GM12878 (cell line): ENCODE results near the gene FBXO38. TPM values are rescaled to one million over a fixed set of nuclear protein-coding genes. Genes with fewer than 3 reads are reported as not detected.

Experiments
- BMI1 ChIP-seq: fragments of 450-650 bp; IDR thresholded peaks from 2 replicates; pipeline ENCODE4 v1.6.1; 2016; ENCODE audit warnings: mild to moderate bottlenecking, moderate library complexity, borderline replicate concordance
- CBFB ChIP-seq: IDR thresholded peaks from 2 replicates; pipeline ENCODE4 v1.6.1; 2016; ENCODE audit warnings: antibody characterized with exemption, low read depth
- CBX5 ChIP-seq: sonication (generic); IDR thresholded peaks from 2 replicates; pipeline ENCODE4 v1.6.1; 2016; ENCODE audit warnings: low read depth, moderate library complexity, mild to moderate bottlenecking, inconsistent platforms
- CHD1 ChIP-seq: IDR thresholded peaks from 2 replicates; pipeline ENCODE4 v1.6.1; 2012; ENCODE audit warnings: low read depth, low read length, improper control_type of control experiment
- GATAD2B ChIP-seq: fragments of 450-650 bp; conservative IDR thresholded peaks from 2 replicates; pipeline ENCODE4 v1.6.1; 2017; ENCODE audit warnings: low read depth, mild to moderate bottlenecking, moderate library complexity
- HDAC2 ChIP-seq: fragments of 200-600 bp; sonication (generic); IDR thresholded peaks from 2 replicates; pipeline ENCODE4 v1.6.1; 2017
- KDM1A ChIP-seq: fragments of 200-600 bp; sonication (generic); IDR thresholded peaks from 2 replicates; pipeline ENCODE4 v1.6.1; 2016; ENCODE audit warnings: borderline replicate concordance
- MEF2A ChIP-seq: IDR thresholded peaks from 2 replicates; pipeline ENCODE4 v1.6.1; 2011; ENCODE audit warnings: low read depth, mild to moderate bottlenecking, low read length, moderate library complexity; ENCODE audit not compliant: insufficient read depth
- NFIC ChIP-seq: IDR thresholded peaks from 2 replicates; pipeline ENCODE4 v1.6.1; 2012; ENCODE audit warnings: low read depth, mild to moderate bottlenecking, inconsistent platforms, low read length, moderate library complexity
- NR2F1 ChIP-seq: fragments of 450-650 bp; conservative IDR thresholded peaks from 2 replicates; pipeline ENCODE4 v1.6.1; 2017; ENCODE audit warnings: mild to moderate bottlenecking
- RELA ChIP-seq: fragments of 450-650 bp; IDR thresholded peaks from 2 replicates; pipeline ENCODE4 v1.8.0; 2014; ENCODE audit warnings: borderline replicate concordance; ENCODE audit not compliant: partially characterized antibody
- RFX5 ChIP-seq: IDR thresholded peaks from 2 replicates; pipeline ENCODE4 v1.6.1; 2011; ENCODE audit warnings: low read depth, low read length, improper control_type of control experiment
- SUPT20H ChIP-seq: IDR thresholded peaks from 2 replicates; pipeline ENCODE4 v1.6.1; 2011; ENCODE audit warnings: low read depth, mild to moderate bottlenecking, low read length, moderate library complexity, borderline replicate concordance; ENCODE audit not compliant: control insufficient read depth
- TARDBP ChIP-seq: IDR thresholded peaks from 2 replicates; pipeline ENCODE4 v1.6.1; 2016; ENCODE audit warnings: borderline replicate concordance
- ZNF384 ChIP-seq: IDR thresholded peaks from 2 replicates; pipeline ENCODE4 v1.6.1; 2012; ENCODE audit warnings: low read depth, mild to moderate bottlenecking, low read length, improper control_type of control experiment, borderline replicate concordance
- polyA plus RNA-seq, 11 experiments: library from polyadenylated mRNA; depleted of rRNA in 4 of 11; unstranded in 6 of 11; stranded (reverse) in 5 of 11; fragments of >200 nt; fragmentation: Nextera tagmentation in 4 of 11; fragmentation: Illumina TruSeq in 1 of 11; extraction: Ambion mirVana in 4 of 11; extraction: Trizol in 1 of 11; gene quantifications; 1 replicate in 1 of 11; 2 replicates in 10 of 11; pipeline versions ENCODE4 v1.2.1 to v1.2.3, GENCODE V29; 2011 to 2016; ENCODE audit warnings: inconsistent platforms in 2 of 11, missing spikeins in 2 of 11, low read depth in 1 of 11
- total RNA-seq, 4 experiments: library from RNA; depleted of rRNA in 3 of 4; stranded (reverse); fragments of >200 nt in 3 of 4; fragmentation: Illumina TruSeq in 1 of 4; extraction: Trizol in 1 of 4; gene quantifications; 2 replicates each; pipeline versions ENCODE4 v1.2.1 to v1.2.3, GENCODE V29; 2013 to 2021
- TF ChIP-seq, protein P1 (sequence below): fragments of 450-650 bp; IDR thresholded peaks from 2 replicates; pipeline ENCODE4 v1.6.1; 2017; ENCODE audit warnings: mild to moderate bottlenecking, low read depth, inconsistent platforms; ENCODE audit not compliant: poor library complexity, severe bottlenecking
- TF ChIP-seq, protein P2 (sequence below): fragments of 450-650 bp; conservative IDR thresholded peaks from 2 replicates; pipeline ENCODE4 v1.6.1; 2017; ENCODE audit warnings: mild to moderate bottlenecking, moderate library complexity
- TF ChIP-seq, protein P3 (sequence below), 3 experiments: IDR thresholded peaks in 2 of 3; conservative IDR thresholded peaks in 1 of 3; 2 replicates each; pipeline ENCODE4 v1.5.1; 2011; ENCODE audit warnings: low read depth in 3 of 3, low read length in 3 of 3, mild to moderate bottlenecking in 3 of 3, control low read depth in 2 of 3, moderate library complexity in 2 of 3, inconsistent platforms in 1 of 3, mixed read lengths in 1 of 3; ENCODE audit not compliant: control insufficient read depth in 2 of 3, insufficient read depth in 1 of 3; ENCODE audit errors: extremely low read depth in 1 of 3
- TF ChIP-seq, protein P4 (sequence below): fragments of 450-650 bp; IDR thresholded peaks from 2 replicates; pipeline ENCODE4 v1.6.1; 2017; ENCODE audit warnings: low read depth, mild to moderate bottlenecking, moderate library complexity
- TF ChIP-seq, protein P5 (sequence below): fragments of 450-650 bp; IDR thresholded peaks from 2 replicates; pipeline ENCODE4 v1.6.1; 2016; ENCODE audit warnings: mild to moderate bottlenecking

FBXO38 gene
- total and polyA plus RNA-seq, 10 of the 15 experiments (the other 5 are each of a cell fraction or from before 2014, with no cell fraction given): 9.1 to 44.6 (median 28.3) TPM

DNA sequence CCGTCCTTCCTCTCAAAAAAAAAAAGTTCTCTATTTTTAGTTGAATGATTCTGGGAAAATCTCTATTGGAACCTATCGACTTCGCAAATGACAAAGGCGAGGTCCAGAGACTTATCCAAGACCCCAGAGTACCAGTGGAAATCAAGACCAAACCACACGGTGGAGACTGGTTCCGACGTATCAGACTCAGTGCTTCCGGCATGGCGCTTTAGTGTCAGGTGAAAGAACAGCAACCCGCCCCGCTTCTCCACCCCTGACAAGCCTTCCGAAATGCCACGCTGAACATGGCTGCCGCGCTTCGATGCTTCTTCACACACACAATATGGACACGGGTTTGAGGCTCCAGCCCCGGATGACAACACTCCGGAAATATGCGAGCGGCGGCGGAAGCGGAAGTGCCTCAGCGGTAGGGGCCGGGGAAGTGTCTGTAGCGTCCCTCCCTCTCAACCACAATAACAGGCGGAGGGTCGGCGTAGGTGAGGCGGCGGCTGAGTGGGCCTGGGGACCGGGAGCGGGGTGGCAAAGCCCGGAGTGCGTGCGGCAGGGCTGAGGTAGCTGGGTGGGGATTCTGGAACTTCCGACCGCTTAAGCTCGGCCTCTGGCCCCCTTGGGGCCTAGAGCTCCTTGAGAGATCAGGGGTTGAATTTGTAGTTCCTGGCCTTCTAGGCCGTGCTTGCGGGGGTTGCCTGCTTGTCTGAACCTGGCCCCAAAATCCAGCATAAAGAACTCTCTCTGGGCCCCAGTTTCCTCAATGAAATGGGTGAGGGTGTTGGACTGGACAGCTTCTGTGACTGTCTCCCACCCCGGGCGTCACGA is at the start of gene FBXO38 (continued):
- TF ChIP-seq, protein P1, sequence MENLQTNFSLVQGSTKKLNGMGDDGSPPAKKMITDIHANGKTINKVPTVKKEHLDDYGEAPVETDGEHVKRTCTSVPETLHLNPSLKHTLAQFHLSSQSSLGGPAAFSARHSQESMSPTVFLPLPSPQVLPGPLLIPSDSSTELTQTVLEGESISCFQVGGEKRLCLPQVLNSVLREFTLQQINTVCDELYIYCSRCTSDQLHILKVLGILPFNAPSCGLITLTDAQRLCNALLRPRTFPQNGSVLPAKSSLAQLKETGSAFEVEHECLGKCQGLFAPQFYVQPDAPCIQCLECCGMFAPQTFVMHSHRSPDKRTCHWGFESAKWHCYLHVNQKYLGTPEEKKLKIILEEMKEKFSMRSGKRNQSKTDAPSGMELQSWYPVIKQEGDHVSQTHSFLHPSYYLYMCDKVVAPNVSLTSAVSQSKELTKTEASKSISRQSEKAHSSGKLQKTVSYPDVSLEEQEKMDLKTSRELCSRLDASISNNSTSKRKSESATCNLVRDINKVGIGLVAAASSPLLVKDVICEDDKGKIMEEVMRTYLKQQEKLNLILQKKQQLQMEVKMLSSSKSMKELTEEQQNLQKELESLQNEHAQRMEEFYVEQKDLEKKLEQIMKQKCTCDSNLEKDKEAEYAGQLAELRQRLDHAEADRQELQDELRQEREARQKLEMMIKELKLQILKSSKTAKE: no peak
- TF ChIP-seq NR2F1 (peak; percentile 50; the same call in 1 of the 2 replicates), RELA (peak; percentile 84), ZNF384 (no peak), KDM1A (no peak), HDAC2 (no peak), CBX5 (no peak; the same call in 1 of the 2 replicates), BMI1 (no peak), GATAD2B (peak; percentile 59; the same call in 1 of the 2 replicates), SUPT20H (no peak), NFIC (no peak), RFX5 (peak; percentile 11; the same call in 1 of the 2 replicates), MEF2A (peak; percentile 32; the same call in 1 of the 2 replicates), TARDBP (peak; percentile 77; the same call in 1 of the 2 replicates), CBFB (peak; percentile 86), CHD1 (no peak)
- TF ChIP-seq, protein P2, sequence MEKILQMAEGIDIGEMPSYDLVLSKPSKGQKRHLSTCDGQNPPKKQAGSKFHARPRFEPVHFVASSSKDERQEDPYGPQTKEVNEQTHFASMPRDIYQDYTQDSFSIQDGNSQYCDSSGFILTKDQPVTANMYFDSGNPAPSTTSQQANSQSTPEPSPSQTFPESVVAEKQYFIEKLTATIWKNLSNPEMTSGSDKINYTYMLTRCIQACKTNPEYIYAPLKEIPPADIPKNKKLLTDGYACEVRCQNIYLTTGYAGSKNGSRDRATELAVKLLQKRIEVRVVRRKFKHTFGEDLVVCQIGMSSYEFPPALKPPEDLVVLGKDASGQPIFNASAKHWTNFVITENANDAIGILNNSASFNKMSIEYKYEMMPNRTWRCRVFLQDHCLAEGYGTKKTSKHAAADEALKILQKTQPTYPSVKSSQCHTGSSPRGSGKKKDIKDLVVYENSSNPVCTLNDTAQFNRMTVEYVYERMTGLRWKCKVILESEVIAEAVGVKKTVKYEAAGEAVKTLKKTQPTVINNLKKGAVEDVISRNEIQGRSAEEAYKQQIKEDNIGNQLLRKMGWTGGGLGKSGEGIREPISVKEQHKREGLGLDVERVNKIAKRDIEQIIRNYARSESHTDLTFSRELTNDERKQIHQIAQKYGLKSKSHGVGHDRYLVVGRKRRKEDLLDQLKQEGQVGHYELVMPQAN: peak; percentile 68
- TF ChIP-seq, protein P3, sequence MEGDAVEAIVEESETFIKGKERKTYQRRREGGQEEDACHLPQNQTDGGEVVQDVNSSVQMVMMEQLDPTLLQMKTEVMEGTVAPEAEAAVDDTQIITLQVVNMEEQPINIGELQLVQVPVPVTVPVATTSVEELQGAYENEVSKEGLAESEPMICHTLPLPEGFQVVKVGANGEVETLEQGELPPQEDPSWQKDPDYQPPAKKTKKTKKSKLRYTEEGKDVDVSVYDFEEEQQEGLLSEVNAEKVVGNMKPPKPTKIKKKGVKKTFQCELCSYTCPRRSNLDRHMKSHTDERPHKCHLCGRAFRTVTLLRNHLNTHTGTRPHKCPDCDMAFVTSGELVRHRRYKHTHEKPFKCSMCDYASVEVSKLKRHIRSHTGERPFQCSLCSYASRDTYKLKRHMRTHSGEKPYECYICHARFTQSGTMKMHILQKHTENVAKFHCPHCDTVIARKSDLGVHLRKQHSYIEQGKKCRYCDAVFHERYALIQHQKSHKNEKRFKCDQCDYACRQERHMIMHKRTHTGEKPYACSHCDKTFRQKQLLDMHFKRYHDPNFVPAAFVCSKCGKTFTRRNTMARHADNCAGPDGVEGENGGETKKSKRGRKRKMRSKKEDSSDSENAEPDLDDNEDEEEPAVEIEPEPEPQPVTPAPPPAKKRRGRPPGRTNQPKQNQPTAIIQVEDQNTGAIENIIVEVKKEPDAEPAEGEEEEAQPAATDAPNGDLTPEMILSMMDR (IDR thresholded peaks at IDR 0.05 in 2 of 3, conservative IDR thresholded peaks at IDR 0.05 in 1 of 3; ENCODE audit: control insufficient read depth in 2 of 3, extremely low read depth in 1 of 3, insufficient read depth in 1 of 3, low read depth in 3 of 3, low read length in 3 of 3): no peak
- TF ChIP-seq, protein P4, sequence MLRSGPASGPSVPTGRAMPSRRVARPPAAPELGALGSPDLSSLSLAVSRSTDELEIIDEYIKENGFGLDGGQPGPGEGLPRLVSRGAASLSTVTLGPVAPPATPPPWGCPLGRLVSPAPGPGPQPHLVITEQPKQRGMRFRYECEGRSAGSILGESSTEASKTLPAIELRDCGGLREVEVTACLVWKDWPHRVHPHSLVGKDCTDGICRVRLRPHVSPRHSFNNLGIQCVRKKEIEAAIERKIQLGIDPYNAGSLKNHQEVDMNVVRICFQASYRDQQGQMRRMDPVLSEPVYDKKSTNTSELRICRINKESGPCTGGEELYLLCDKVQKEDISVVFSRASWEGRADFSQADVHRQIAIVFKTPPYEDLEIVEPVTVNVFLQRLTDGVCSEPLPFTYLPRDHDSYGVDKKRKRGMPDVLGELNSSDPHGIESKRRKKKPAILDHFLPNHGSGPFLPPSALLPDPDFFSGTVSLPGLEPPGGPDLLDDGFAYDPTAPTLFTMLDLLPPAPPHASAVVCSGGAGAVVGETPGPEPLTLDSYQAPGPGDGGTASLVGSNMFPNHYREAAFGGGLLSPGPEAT: 0 out of 2 replicates have a peak, but pooled peaks have one; percentile 71
- TF ChIP-seq, protein P5, sequence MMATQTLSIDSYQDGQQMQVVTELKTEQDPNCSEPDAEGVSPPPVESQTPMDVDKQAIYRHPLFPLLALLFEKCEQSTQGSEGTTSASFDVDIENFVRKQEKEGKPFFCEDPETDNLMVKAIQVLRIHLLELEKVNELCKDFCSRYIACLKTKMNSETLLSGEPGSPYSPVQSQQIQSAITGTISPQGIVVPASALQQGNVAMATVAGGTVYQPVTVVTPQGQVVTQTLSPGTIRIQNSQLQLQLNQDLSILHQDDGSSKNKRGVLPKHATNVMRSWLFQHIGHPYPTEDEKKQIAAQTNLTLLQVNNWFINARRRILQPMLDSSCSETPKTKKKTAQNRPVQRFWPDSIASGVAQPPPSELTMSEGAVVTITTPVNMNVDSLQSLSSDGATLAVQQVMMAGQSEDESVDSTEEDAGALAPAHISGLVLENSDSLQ: peak; percentile 85
